ENCODE results near the gene MICAL2.

Gene MICAL2

DNA sequence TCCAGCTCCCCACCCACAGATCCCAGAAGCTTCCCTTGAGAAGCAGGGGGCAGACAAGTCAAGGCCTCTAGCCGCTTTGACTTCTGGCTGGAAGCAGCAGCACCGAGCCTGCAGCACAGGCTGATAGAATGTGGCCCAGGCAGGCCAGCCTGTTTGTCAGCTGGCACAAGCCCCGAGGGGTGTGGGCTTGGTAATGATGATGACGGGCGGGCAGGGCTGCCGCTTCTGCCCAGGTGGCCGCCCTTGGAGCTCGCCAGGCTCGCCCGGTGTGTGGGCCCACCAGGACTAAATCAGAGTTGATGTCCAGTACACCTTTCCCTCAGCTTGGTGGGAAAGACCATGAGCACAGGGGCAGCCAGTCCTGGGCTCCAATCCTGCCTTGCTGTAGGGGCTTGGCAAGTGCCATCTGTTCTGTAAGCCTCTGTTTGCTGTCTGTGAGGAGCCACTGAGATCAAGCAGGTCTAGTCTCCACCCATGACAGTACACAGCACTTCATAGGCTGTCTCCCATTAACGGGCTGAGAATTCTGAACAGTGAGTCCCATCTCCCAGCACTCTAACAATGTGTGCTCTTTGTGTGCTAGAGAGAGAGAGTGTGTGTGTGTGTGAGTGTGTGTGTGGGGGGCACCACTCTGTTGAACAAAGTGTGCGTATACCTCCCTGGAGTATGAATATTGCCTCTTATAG is 26.8 kb downstream of the MICAL2 start:
- no peaks in the 10 kb centered on the region for H3K4me1 ChIP-seq
- no peaks in the 10 kb centered on the region for H3K36me3 ChIP-seq
- H3K27me3 ChIP-seq = no peaks in the 10 kb centered on the region
- DNase-seq = no peak
- H3K4me3 ChIP-seq (ENCODE audit: low read depth, low read length) = no peak overlapping the region
- no peaks in the 10 kb centered on the region for H3K9me3 ChIP-seq
- TF ChIP-seq, protein P1, sequence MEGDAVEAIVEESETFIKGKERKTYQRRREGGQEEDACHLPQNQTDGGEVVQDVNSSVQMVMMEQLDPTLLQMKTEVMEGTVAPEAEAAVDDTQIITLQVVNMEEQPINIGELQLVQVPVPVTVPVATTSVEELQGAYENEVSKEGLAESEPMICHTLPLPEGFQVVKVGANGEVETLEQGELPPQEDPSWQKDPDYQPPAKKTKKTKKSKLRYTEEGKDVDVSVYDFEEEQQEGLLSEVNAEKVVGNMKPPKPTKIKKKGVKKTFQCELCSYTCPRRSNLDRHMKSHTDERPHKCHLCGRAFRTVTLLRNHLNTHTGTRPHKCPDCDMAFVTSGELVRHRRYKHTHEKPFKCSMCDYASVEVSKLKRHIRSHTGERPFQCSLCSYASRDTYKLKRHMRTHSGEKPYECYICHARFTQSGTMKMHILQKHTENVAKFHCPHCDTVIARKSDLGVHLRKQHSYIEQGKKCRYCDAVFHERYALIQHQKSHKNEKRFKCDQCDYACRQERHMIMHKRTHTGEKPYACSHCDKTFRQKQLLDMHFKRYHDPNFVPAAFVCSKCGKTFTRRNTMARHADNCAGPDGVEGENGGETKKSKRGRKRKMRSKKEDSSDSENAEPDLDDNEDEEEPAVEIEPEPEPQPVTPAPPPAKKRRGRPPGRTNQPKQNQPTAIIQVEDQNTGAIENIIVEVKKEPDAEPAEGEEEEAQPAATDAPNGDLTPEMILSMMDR (IDR thresholded peaks at IDR 0.05; ENCODE audit: low read depth, low read length) = no peak

DNA sequence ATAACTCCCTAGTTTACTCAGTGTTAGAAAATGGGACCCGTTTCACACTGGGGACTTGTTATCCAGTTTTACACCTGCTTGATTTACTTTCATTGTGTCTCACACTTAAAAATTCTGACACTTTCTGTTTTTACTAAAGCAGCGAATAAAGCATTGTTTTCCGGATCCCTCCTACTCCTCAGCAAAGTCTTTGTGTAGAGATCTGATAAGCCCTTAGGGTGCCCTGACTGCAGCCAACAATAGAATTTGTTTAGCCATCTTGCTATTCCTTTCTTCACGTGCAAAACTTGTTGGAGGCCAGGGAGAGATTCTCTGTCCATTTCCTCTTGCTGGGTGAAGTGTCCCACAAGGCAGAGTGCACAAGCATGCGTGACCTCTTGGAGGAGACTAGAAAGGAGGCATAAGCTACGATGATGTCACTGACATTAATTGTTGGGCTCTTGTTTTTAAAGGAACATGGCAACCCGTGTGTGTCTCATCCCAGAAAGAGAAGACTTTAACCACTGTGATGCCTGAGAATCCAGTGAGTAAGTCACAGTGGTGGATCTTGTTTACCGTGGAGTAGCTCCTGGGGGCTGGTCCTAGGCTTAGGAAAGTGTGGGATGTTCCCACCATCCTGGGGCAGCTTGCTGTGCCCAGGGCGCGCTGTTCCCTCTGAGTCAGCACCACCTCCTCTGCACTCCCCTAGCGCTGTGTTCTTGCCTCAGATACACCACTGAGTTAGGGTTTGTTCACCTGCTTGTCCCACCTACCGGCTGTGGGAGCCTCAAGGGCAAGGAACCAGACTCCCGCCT is 27.7 kb downstream of the MICAL2 start:
- no peak overlapping the region for H3K4me3 ChIP-seq (ENCODE audit: low read depth, low read length)
- no peaks in the 10 kb centered on the region for H3K36me3 ChIP-seq
- H3K4me1 ChIP-seq = no peaks in the 10 kb centered on the region
- DNase-seq = no peak
- TF ChIP-seq, protein P1 (IDR thresholded peaks at IDR 0.05; ENCODE audit: low read depth, low read length) = no peak
- no peaks in the 10 kb centered on the region for H3K9me3 ChIP-seq
- H3K27me3 ChIP-seq = no peaks in the 10 kb centered on the region

- Histone ChIP-seq H3K4me1 (no peaks in the 10 kb centered on the region), H3K27me3 (no peaks in the 10 kb centered on the region), H3K9me3 (no peaks in the 10 kb centered on the region), H3K36me3 (no peaks in the 10 kb centered on the region), H3K4me3 (ENCODE audit: low read depth, low read length) (no peak overlapping the region)
- TF ChIP-seq, protein P1 (IDR thresholded peaks at IDR 0.05; ENCODE audit: low read depth, low read length) = no peak
- no peak for DNase-seq
Measured at GRCh38 chr11:12139144-12139881, 28.9 kb downstream of the MICAL2 start.

DNA sequence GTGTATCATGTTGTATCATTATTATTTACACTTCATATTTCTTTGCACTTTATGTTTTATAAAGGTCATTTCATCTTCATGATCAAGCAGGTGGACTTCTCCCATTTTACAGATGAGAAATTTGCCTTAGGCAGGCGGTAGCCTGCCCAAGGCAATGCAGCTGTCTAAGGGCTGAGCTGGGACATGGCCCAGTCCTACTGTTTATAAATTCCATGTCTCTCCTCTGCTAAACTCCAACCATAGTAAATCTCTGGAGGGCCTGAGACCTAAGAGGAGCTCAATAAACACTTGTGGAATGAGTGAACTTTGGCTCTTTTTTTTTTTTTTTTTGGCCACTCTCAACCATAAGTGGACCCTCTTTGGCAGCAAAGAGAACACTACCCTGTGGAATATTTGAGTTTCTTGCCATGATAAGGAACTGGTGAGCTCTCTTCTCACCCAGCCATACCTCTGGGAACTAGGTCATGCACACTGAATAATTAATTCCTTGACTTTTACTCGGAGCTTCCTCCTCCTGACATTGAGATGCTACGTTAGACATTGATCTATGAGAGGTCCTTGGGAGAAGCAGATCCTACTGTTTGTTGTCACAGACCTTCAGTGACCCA is 29.9 kb downstream of the MICAL2 start:
- TF ChIP-seq, protein P1 (IDR thresholded peaks at IDR 0.05; ENCODE audit: low read depth, low read length) = no peak
- H3K9me3 ChIP-seq = no peaks in the 10 kb centered on the region
- no peaks in the 10 kb centered on the region for H3K36me3 ChIP-seq
- H3K27me3 ChIP-seq = no peaks in the 10 kb centered on the region
- no peak for DNase-seq
- H3K4me1 ChIP-seq = no peaks in the 10 kb centered on the region
- H3K4me3 ChIP-seq (ENCODE audit: low read depth, low read length) = no peak overlapping the region

DNA sequence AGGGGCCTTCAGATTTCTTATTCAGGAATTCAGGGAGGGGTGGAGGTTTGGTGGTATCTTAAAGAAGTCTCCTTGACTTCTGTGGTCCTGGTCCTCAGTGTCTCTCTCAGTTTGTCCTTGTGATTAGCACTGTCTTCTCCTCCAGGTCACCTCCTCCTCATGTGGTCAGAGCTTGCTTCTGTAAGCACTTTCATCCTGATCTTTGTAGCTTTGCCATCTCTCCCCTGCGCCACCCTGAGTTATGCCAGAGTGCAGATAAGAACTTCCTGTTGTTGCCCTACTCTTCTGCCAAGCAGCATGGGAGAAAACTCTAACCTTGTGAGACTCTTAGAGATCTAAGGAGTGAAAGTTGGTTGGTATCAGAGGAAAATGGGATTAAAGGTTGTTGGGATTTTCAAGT is 30.9 kb downstream of the MICAL2 start:
- no peaks in the 10 kb centered on the region for H3K9me3 ChIP-seq
- H3K27me3 ChIP-seq = no peaks in the 10 kb centered on the region
- DNase-seq = no peak
- TF ChIP-seq, protein P1 (IDR thresholded peaks at IDR 0.05; ENCODE audit: low read depth, low read length) = no peak
- H3K36me3 ChIP-seq = no peaks in the 10 kb centered on the region
- H3K4me1 ChIP-seq = no peaks in the 10 kb centered on the region
- no peak overlapping the region for H3K4me3 ChIP-seq (ENCODE audit: low read depth, low read length)
